K562 (cell line): ENCODE results near the gene GPATCH4. TPM values are rescaled to one million over a fixed set of nuclear protein-coding genes. Genes with fewer than 3 reads are reported as not detected.
A peak's percentile ranks its signal among the peaks of the same experiment; 100 is the strongest.

ENCODE experiments used
- ATF7 ChIP-seq: fragments of 450-650 bp; IDR thresholded peaks from 2 replicates; pipeline ENCODE4 v1.7.1; 2014; ENCODE audit warnings: mild to moderate bottlenecking, moderate library complexity
- BRF1 ChIP-seq: IDR thresholded peaks from 3 replicates; pipeline ENCODE4 v1.6.1; 2011; ENCODE audit warnings: borderline replicate concordance, mild to moderate bottlenecking; ENCODE audit not compliant: insufficient read length; ENCODE audit errors: extremely low read depth
- CTBP1 ChIP-seq: fragments of 450-650 bp; IDR thresholded peaks from 2 replicates; pipeline ENCODE4 v1.6.1; 2016; ENCODE audit warnings: borderline replicate concordance
- KDM1A ChIP-seq, 2 experiments: fragments of 450-650 bp; IDR thresholded peaks; 2 replicates each; pipeline ENCODE4 v1.6.1; 2016; ENCODE audit warnings: mild to moderate bottlenecking in 2 of 2
- KLF1 ChIP-seq: fragments of 450-650 bp; IDR thresholded peaks from 2 replicates; pipeline ENCODE4 v1.6.1; 2016; ENCODE audit warnings: missing genetic modification characterization, missing compliant biosample characterization
- SIN3B ChIP-seq: fragments of 450-650 bp; IDR thresholded peaks from 2 replicates; pipeline ENCODE4 v1.6.1; 2017; ENCODE audit warnings: low read depth, mild to moderate bottlenecking, moderate library complexity
- TAL1 ChIP-seq: fragments of 450-650 bp; IDR thresholded peaks from 2 replicates; pipeline ENCODE4 v1.6.1; 2016; ENCODE audit warnings: mild to moderate bottlenecking
- polyA plus RNA-seq, 8 experiments: library from polyadenylated mRNA; depleted of rRNA in 4 of 8; stranded (reverse) in 5 of 8; unstranded in 3 of 8; fragments of >200 nt; fragmentation: Nextera tagmentation in 2 of 8; fragmentation: Illumina TruSeq in 1 of 8; extraction: Ambion mirVana in 2 of 8; extraction: Trizol in 1 of 8; gene quantifications; 2 replicates each; pipeline versions ENCODE4 v1.2.1 to v1.2.3, GENCODE V29; 2011 to 2014; ENCODE audit warnings: inconsistent platforms in 1 of 8, missing spikeins in 1 of 8
- total RNA-seq, 7 experiments: library from RNA; depleted of rRNA in 6 of 7; stranded (reverse); fragments of >200 nt in 6 of 7; fragmentation: Illumina TruSeq in 2 of 7; extraction: Trizol in 2 of 7; gene quantifications; 2 replicates each; pipeline versions ENCODE4 v1.2.1 to v1.2.3, GENCODE V29; 2011 to 2021; ENCODE audit warnings: low replicate concordance in 1 of 7
- TF ChIP-seq, protein P1 (sequence below): fragments of 250-450 bp; sonication (Bioruptor Pico); IDR thresholded peaks from 2 replicates; pipeline ENCODE4 v1.8.0; 2022; ENCODE audit warnings: inconsistent platforms
- TF ChIP-seq, protein P2 (sequence below): fragments of 450-650 bp; formaldehyde crosslinking; IDR thresholded peaks from 2 replicates; pipeline ENCODE4 v1.4.0; 2020; ENCODE audit warnings: mild to moderate bottlenecking, moderate library complexity
- TF ChIP-seq, protein P3 (sequence below): fragments of 450-650 bp; IDR thresholded peaks from 2 replicates; pipeline ENCODE4 v1.6.1; 2016; ENCODE audit warnings: missing biosample characterization, missing genetic modification characterization
- TF ChIP-seq, protein P4 (sequence below): sonication (generic); formaldehyde crosslinking; IDR thresholded peaks from 2 replicates; pipeline ENCODE4 v1.8.0; 2023; ENCODE audit warnings: missing genetic modification reagents, mild to moderate bottlenecking, borderline replicate concordance
- TF ChIP-seq, protein P5 (sequence below): sonication (generic); formaldehyde crosslinking; IDR thresholded peaks from 2 replicates; pipeline ENCODE4 v1.8.0; 2022; ENCODE audit warnings: missing genetic modification reagents, mild to moderate bottlenecking, borderline replicate concordance
- TF ChIP-seq, protein P6 (sequence below), 2 experiments: IDR thresholded peaks in 1 of 2; conservative IDR thresholded peaks in 1 of 2; 2 replicates each; pipeline ENCODE4 v1.6.1; 2016; ENCODE audit warnings: low read depth in 2 of 2, mild to moderate bottlenecking in 1 of 2, missing compliant biosample characterization in 1 of 2, missing genetic modification characterization in 1 of 2, moderate library complexity in 1 of 2

Gene GPATCH4
- total and polyA plus RNA-seq, 9 of the 15 experiments (the other 6 are each of a cell fraction or from before 2014, with no cell fraction given), result 43.7 to 105 (median 76.5) TPM

DNA sequence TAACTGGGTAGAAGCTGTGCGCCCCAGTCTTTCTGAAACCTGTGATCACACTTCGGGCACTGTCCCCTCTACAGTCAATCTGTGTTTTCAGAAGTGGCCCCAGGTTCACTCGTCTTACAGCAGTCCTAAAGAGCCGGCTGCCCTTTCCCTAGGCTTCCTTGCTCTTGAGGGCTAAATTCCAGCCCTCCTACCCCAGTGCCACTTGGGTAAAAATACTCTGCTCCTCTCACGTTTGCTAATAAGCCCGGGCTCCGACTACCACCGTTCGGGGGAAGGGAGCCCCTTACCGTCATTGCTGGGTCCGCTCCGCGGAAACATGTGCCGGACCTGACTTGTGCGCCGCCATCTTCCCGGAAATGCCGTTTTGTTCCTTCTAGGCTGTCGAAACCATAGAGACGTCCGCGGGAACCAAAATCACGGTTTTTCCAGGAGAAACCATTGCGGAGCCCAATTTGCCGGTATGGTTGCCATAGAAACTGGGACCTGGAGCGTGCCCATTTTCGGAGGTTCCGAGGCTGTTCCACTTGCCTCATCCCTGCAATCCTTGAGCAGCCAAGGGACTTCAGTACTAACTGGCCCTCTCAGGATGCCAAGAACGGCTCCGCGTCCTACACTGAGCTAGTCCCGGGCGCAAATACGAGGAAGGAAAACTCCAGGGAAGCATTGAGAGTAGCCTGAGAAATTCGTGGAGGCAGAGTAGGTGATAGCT is at the start of gene GPATCH4 (continued):
- TF ChIP-seq CTBP1 (peak; percentile 57; the same call in 1 of the 2 replicates), KLF1 (tag) (no peak), BRF1 (no peak), TAL1 (no peak), KDM1A (IDR thresholded peaks at IDR 0.05) (peak; percentile 60 to 77; a peak in 3 of 4 replicates), SIN3B (peak; percentile 88), ATF7 (peak; percentile 69)
- TF ChIP-seq, protein P1, sequence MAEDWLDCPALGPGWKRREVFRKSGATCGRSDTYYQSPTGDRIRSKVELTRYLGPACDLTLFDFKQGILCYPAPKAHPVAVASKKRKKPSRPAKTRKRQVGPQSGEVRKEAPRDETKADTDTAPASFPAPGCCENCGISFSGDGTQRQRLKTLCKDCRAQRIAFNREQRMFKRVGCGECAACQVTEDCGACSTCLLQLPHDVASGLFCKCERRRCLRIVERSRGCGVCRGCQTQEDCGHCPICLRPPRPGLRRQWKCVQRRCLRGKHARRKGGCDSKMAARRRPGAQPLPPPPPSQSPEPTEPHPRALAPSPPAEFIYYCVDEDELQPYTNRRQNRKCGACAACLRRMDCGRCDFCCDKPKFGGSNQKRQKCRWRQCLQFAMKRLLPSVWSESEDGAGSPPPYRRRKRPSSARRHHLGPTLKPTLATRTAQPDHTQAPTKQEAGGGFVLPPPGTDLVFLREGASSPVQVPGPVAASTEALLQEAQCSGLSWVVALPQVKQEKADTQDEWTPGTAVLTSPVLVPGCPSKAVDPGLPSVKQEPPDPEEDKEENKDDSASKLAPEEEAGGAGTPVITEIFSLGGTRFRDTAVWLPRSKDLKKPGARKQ (CRISPR knock-in tag), result no peak
- TF ChIP-seq, protein P2, sequence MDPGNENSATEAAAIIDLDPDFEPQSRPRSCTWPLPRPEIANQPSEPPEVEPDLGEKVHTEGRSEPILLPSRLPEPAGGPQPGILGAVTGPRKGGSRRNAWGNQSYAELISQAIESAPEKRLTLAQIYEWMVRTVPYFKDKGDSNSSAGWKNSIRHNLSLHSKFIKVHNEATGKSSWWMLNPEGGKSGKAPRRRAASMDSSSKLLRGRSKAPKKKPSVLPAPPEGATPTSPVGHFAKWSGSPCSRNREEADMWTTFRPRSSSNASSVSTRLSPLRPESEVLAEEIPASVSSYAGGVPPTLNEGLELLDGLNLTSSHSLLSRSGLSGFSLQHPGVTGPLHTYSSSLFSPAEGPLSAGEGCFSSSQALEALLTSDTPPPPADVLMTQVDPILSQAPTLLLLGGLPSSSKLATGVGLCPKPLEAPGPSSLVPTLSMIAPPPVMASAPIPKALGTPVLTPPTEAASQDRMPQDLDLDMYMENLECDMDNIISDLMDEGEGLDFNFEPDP (CRISPR knock-in tag), result no peak
- TF ChIP-seq, protein P3, sequence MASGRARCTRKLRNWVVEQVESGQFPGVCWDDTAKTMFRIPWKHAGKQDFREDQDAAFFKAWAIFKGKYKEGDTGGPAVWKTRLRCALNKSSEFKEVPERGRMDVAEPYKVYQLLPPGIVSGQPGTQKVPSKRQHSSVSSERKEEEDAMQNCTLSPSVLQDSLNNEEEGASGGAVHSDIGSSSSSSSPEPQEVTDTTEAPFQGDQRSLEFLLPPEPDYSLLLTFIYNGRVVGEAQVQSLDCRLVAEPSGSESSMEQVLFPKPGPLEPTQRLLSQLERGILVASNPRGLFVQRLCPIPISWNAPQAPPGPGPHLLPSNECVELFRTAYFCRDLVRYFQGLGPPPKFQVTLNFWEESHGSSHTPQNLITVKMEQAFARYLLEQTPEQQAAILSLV (tag), result no peak
- TF ChIP-seq, protein P4, sequence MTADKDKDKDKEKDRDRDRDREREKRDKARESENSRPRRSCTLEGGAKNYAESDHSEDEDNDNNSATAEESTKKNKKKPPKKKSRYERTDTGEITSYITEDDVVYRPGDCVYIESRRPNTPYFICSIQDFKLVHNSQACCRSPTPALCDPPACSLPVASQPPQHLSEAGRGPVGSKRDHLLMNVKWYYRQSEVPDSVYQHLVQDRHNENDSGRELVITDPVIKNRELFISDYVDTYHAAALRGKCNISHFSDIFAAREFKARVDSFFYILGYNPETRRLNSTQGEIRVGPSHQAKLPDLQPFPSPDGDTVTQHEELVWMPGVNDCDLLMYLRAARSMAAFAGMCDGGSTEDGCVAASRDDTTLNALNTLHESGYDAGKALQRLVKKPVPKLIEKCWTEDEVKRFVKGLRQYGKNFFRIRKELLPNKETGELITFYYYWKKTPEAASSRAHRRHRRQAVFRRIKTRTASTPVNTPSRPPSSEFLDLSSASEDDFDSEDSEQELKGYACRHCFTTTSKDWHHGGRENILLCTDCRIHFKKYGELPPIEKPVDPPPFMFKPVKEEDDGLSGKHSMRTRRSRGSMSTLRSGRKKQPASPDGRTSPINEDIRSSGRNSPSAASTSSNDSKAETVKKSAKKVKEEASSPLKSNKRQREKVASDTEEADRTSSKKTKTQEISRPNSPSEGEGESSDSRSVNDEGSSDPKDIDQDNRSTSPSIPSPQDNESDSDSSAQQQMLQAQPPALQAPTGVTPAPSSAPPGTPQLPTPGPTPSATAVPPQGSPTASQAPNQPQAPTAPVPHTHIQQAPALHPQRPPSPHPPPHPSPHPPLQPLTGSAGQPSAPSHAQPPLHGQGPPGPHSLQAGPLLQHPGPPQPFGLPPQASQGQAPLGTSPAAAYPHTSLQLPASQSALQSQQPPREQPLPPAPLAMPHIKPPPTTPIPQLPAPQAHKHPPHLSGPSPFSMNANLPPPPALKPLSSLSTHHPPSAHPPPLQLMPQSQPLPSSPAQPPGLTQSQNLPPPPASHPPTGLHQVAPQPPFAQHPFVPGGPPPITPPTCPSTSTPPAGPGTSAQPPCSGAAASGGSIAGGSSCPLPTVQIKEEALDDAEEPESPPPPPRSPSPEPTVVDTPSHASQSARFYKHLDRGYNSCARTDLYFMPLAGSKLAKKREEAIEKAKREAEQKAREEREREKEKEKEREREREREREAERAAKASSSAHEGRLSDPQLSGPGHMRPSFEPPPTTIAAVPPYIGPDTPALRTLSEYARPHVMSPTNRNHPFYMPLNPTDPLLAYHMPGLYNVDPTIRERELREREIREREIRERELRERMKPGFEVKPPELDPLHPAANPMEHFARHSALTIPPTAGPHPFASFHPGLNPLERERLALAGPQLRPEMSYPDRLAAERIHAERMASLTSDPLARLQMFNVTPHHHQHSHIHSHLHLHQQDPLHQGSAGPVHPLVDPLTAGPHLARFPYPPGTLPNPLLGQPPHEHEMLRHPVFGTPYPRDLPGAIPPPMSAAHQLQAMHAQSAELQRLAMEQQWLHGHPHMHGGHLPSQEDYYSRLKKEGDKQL, result no peak
- TF ChIP-seq, protein P5, sequence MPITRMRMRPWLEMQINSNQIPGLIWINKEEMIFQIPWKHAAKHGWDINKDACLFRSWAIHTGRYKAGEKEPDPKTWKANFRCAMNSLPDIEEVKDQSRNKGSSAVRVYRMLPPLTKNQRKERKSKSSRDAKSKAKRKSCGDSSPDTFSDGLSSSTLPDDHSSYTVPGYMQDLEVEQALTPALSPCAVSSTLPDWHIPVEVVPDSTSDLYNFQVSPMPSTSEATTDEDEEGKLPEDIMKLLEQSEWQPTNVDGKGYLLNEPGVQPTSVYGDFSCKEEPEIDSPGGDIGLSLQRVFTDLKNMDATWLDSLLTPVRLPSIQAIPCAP (CRISPR knock-in tag), result no peak
- TF ChIP-seq, protein P6, sequence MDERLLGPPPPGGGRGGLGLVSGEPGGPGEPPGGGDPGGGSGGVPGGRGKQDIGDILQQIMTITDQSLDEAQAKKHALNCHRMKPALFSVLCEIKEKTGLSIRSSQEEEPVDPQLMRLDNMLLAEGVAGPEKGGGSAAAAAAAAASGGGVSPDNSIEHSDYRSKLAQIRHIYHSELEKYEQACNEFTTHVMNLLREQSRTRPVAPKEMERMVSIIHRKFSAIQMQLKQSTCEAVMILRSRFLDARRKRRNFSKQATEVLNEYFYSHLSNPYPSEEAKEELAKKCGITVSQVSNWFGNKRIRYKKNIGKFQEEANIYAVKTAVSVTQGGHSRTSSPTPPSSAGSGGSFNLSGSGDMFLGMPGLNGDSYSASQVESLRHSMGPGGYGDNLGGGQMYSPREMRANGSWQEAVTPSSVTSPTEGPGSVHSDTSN (CRISPR knock-in tag; IDR thresholded peaks at IDR 0.05; ENCODE audit: low read depth), result no peak
- TF ChIP-seq, protein P6 (tag; conservative IDR thresholded peaks at IDR 0.05; ENCODE audit: low read depth), result no peak
